Mucosa of rectum (tissue), 2 donors: Measurements from ENCODE around the gene COL15A1.
A peak's percentile ranks its signal among the peaks of the same experiment; 100 is the strongest.
"Not testable (repeated sequence)": the region's sequence is repeated elsewhere in the genome, so short reads cannot be mapped to it uniquely, and the experiment has no call there.

ENCODE experiments used
- H3K27ac ChIP-seq, 2 donors: one replicate each; pipeline ENCODE4 v1.7.0; 2013; ENCODE audit warnings: inconsistent platforms in 2 of 2, low read depth in 2 of 2, low read length in 2 of 2
- H3K27me3 ChIP-seq, 2 donors: one replicate each; pipeline ENCODE4 v1.7.0; 2013; ENCODE audit warnings: low read length in 2 of 2; ENCODE audit not compliant: control insufficient read depth in 2 of 2, insufficient read depth in 2 of 2
- H3K36me3 ChIP-seq, 2 donors: one replicate each; pipeline ENCODE4 v1.7.0; 2013; ENCODE audit warnings: low read length in 2 of 2; ENCODE audit not compliant: control insufficient read depth in 2 of 2, insufficient read depth in 2 of 2
- H3K4me1 ChIP-seq, 2 donors: one replicate each; pipeline ENCODE4 v1.7.0; 2013; ENCODE audit warnings: low read length in 2 of 2, mild to moderate bottlenecking in 1 of 2; ENCODE audit not compliant: control insufficient read depth in 2 of 2, insufficient read depth in 2 of 2
- H3K4me3 ChIP-seq, 2 donors: one replicate each; pipeline ENCODE4 v1.7.0; 2013; ENCODE audit warnings: low read length in 2 of 2
- H3K9ac ChIP-seq, 2 donors: one replicate each; pipeline ENCODE4 v1.7.0; 2013; ENCODE audit warnings: low read length in 2 of 2, low read depth in 1 of 2, mild to moderate bottlenecking in 1 of 2
- H3K9me3 ChIP-seq, 2 donors: one replicate each; pipeline ENCODE4 v1.7.0; 2013; ENCODE audit warnings: low read length in 2 of 2; ENCODE audit not compliant: control insufficient read depth in 2 of 2
- donor health status: healthy.
- donor health status: Normal muscosa, but diverticular disease.

COL15A1 gene

GRCh38 chr9:99099806-99100585, 156.3 kb downstream of the COL15A1 start:
- H3K36me3 ChIP-seq, H3K4me3 ChIP-seq, H3K27ac ChIP-seq, H3K9me3 ChIP-seq, H3K4me1 ChIP-seq, H3K9ac ChIP-seq, H3K27me3 ChIP-seq: not testable (repeated sequence)

DNA sequence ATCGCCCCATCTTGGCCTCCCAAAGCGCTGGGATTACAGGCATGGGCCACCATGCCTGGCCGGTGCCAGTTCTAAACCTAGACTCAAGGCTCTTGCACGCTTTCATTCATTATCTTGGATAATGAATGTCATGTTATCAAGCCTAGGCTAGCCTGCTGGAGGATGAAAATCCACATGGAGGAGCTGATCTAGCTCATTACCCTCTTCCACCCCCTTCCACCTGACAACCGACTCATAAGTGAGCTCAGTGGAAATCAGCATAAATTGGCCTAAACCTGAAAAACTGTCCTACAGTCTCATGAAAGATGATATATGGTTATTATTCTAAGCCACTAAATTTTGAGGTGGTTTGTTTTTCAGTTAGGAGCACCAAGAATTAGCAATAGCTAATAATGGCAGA, 157.6 kb downstream of the COL15A1 start:
- Histone ChIP-seq H3K4me3 (no peak overlapping the region), H3K9ac (no peak overlapping the region), H3K27ac (no peak overlapping the region), H3K36me3 (no peaks in the 10 kb centered on the region), H3K4me1 (peaks cover 4 to 8% of the 10 kb centered on the region in 2 donors), H3K27me3 (peaks cover 0 to 3% of the 10 kb centered on the region in 2 donors), H3K9me3 (no peaks in the 10 kb centered on the region)

GRCh38 chr9:99101812-99102211, 158.1 kb downstream of the COL15A1 start:
- Histone ChIP-seq H3K27me3 (peaks cover 0 to 3% of the 10 kb centered on the region in 2 donors), H3K4me3 (no peak overlapping the region), H3K9me3 (no peaks in the 10 kb centered on the region), H3K36me3 (no peaks in the 10 kb centered on the region), H3K4me1 (peaks cover 4 to 9% of the 10 kb centered on the region in 2 donors), H3K27ac (no peak overlapping the region), H3K9ac (no peak overlapping the region)

- Histone ChIP-seq H3K27ac (peak overlapping the region in 1 of 2 donors; percentile 26), H3K4me3 (no peak overlapping the region), H3K27me3 (peaks cover 0 to 3% of the 10 kb centered on the region in 2 donors), H3K9ac (peak overlapping the region; percentile 36 to 76), H3K36me3 (no peaks in the 10 kb centered on the region), H3K9me3 (no peaks in the 10 kb centered on the region), H3K4me1 (peaks cover 4 to 11% of the 10 kb centered on the region in 2 donors)
Observed at GRCh38 chr9:99103054-99103895, 159.6 kb downstream of the COL15A1 start.

- Histone ChIP-seq H3K4me3 (peak overlapping the region; percentile 60 to 79), H3K27me3 (peaks cover 0 to 3% of the 10 kb centered on the region in 2 donors), H3K9ac (peak overlapping the region; percentile 60 to 76), H3K9me3 (no peaks in the 10 kb centered on the region), H3K36me3 (no peaks in the 10 kb centered on the region), H3K4me1 (peaks cover 4 to 11% of the 10 kb centered on the region in 2 donors), H3K27ac (peak overlapping the region; percentile 73 to 83)
Observed at GRCh38 chr9:99103901-99104458, 160.3 kb downstream of the COL15A1 start.

DNA sequence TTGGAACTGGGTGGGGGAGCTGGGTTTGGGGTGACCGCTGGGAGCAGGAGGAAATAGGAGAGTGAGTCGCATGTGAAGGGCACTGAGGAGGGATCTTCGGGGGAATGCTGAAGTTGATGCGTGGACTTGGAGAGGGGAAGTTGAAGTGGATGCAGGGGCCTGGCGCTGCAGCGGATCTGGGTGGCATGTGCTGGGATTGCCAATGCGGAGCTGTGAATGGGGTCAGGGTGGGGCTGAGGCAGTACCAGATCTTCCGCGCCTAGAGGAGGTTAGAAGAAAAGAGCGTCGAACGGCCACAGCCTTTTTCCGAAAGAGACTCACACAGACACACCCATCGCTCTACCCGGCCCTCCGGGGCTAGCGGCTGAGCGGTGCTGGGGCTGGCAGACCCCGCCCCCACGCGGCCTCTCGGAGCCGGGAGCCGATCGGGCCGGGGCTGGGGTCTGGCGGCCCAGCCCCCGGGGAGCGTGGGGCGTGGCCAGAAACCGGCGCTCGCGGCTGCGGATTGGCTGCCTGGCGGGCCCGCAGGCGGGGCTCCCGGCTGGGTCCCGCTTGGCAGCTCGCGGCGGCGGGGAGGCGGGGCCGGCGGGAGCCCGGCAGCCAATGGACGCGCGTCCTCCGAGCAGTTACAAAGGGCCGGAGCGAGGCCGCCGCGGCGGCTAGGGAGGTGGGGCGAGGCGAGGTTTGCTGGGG, 160.9 kb downstream of the COL15A1 start, which contains the start of gene TGFBR1:
TGFBR1 (plus strand) TSS at position 655 of the 693 bp plus-strand sequence. CDS start 93 bp downstream, outside the sequence.
- H3K9ac ChIP-seq = peak within 1 kb of the TSS; percentile 66 to 76
- peaks cover 0 to 3% of the 10 kb centered on the region in 2 donors for H3K27me3 ChIP-seq
- peak within 1 kb of the TSS; percentile 81 to 86 for H3K27ac ChIP-seq
- no peaks in the 10 kb centered on the region for H3K9me3 ChIP-seq
- H3K4me3 ChIP-seq = peak within 1 kb of the TSS; percentile 60 to 79
- no peaks in the 10 kb centered on the region for H3K36me3 ChIP-seq
- H3K4me1 ChIP-seq = peaks cover 4 to 11% of the 10 kb centered on the region in 2 donors

DNA sequence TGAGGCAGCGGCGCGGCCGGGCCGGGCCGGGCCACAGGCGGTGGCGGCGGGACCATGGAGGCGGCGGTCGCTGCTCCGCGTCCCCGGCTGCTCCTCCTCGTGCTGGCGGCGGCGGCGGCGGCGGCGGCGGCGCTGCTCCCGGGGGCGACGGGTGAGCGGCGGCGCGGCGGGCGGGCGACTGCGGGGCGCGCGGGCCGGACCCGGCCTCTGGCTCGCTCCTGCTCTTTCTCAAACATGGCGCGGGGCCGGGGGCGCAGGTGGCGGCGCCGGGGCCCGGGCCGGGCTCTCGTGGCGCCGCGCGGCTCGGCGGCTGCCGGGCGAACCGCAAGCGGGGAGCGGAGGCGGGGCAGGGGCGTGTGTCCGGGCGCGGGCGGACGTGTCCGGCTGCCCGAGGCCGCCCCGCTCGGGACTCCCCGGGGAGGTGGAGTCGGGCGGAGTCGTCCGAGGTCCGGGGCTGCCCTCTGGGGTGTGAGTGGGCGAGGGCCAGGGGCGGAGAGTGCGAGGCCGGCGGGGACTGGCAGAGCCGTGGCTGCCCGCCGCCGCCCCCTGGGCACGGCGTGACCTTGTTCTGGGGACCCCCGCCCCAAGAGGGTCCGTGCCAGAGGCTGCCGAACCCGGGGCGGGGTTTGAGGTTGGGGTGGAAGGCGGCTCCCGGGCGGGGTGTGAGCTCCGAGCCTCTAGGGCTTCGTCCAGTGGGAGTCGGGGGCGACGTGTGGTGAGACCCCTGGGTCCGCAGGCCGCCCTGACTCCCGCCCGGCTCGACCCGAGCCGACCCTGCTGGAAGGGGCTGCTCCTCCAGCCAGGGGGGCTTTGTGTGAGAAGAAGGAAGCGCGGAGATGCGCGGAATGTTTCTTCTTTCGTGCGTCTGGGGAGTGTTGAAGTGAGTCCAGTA, 161.7 kb downstream of the COL15A1 start:
- Histone ChIP-seq H3K27ac (peak overlapping the region; percentile 81 to 86), H3K36me3 (no peaks in the 10 kb centered on the region), H3K4me1 (peaks cover 4 to 11% of the 10 kb centered on the region in 2 donors), H3K9me3 (no peaks in the 10 kb centered on the region), H3K4me3 (peak overlapping the region; percentile 60 to 74), H3K9ac (peak overlapping the region; percentile 66 to 75), H3K27me3 (peaks cover 0 to 3% of the 10 kb centered on the region in 2 donors)

- Histone ChIP-seq H3K4me1 (peaks cover 4 to 16% of the 10 kb centered on the region in 2 donors), H3K36me3 (no peaks in the 10 kb centered on the region), H3K4me3 (peak overlapping the region; percentile 60 to 74), H3K27me3 (peaks cover 0 to 3% of the 10 kb centered on the region in 2 donors), H3K9ac (peak overlapping the region; percentile 66 to 75), H3K9me3 (no peaks in the 10 kb centered on the region), H3K27ac (peak overlapping the region; percentile 81 to 86)
Observed at GRCh38 chr9:99106044-99106375, 162.3 kb downstream of the COL15A1 start.

- Histone ChIP-seq H3K9me3 (no peaks in the 10 kb centered on the region), H3K27me3 (peaks cover 0 to 3% of the 10 kb centered on the region in 2 donors), H3K27ac (peak overlapping the region in 1 of 2 donors; percentile 27), H3K4me3 (peak overlapping the region in 1 of 2 donors; percentile 23), H3K4me1 (peaks cover 4 to 20% of the 10 kb centered on the region in 2 donors), H3K36me3 (no peaks in the 10 kb centered on the region), H3K9ac (no peak overlapping the region)
Observed at GRCh38 chr9:99107421-99107820, 163.7 kb downstream of the COL15A1 start.
